ENCODE measurements around the gene PRAC1. TPM values are rescaled to one million over a fixed set of nuclear protein-coding genes. Genes with fewer than 3 reads are reported as not detected.

PRAC1 gene
- total RNA-seq, 4 donors from 2014 or later, result not detected

- TF ChIP-seq, protein P1, sequence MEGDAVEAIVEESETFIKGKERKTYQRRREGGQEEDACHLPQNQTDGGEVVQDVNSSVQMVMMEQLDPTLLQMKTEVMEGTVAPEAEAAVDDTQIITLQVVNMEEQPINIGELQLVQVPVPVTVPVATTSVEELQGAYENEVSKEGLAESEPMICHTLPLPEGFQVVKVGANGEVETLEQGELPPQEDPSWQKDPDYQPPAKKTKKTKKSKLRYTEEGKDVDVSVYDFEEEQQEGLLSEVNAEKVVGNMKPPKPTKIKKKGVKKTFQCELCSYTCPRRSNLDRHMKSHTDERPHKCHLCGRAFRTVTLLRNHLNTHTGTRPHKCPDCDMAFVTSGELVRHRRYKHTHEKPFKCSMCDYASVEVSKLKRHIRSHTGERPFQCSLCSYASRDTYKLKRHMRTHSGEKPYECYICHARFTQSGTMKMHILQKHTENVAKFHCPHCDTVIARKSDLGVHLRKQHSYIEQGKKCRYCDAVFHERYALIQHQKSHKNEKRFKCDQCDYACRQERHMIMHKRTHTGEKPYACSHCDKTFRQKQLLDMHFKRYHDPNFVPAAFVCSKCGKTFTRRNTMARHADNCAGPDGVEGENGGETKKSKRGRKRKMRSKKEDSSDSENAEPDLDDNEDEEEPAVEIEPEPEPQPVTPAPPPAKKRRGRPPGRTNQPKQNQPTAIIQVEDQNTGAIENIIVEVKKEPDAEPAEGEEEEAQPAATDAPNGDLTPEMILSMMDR (IDR thresholded peaks at IDR 0.05), result peak; percentile 70 to 81 (median 72)
- TF ChIP-seq EP300 (IDR thresholded peaks at IDR 0.05), result no peak
- intact Hi-C loops (cut with DNase I), result loop anchor here (1.0 to 5.0 kb wide), 2 partner anchors 67 to 153 kb away; no protein-coding TSS in a partner anchor
- Histone ChIP-seq H3K27me3 (peaks cover 11 to 100% (median 100%) of the 10 kb centered on the region in 4 donors), H3K4me1 (peaks cover 23 to 62% (median 46%) of the 10 kb centered on the region in 4 donors), H3K27ac (replicated peaks in 1 of 4) (no peak overlapping the region), H3K36me3 (no peaks in the 10 kb centered on the region), H3K9me3 (no peaks in the 10 kb centered on the region), H3K4me3 (peak overlapping the region in 2 of 4 donors; percentile 16 to 28)
- WGBS, result 15% methylated on average over 29 of the region's 32 CpGs
- peak; percentile 96 for DNase-seq (ENCODE audit: extremely low spot score)
These were observed 2.1 kb upstream of the PRAC1 start for GRCh38 chr17:48724251-48725003.

GRCh38 chr17:48723423-48724250 lies 1.3 kb upstream of the PRAC1 start:
- DNase-seq (ENCODE audit: extremely low spot score), result no peak
- Histone ChIP-seq H3K27ac (replicated peaks in 1 of 4) (no peak overlapping the region), H3K4me3 (peak overlapping the region in 2 of 4 donors; percentile 5 to 22), H3K27me3 (peaks cover 16 to 100% (median 100%) of the 10 kb centered on the region in 4 donors), H3K4me1 (peaks cover 24 to 62% (median 46%) of the 10 kb centered on the region in 4 donors), H3K9me3 (no peaks in the 10 kb centered on the region), H3K36me3 (no peaks in the 10 kb centered on the region)
- intact Hi-C loops (cut with DNase I), result loop anchor here (1.0 kb wide), 1 partner anchor 68 kb away; no protein-coding TSS in a partner anchor
- WGBS, result 30% methylated on average over 30 of the region's 42 CpGs
- TF ChIP-seq, protein P1 (IDR thresholded peaks at IDR 0.05), result no peak
- TF ChIP-seq EP300 (IDR thresholded peaks at IDR 0.05) (no peak), POLR2A (IDR thresholded peaks at IDR 0.05; ENCODE audit: low read depth) (no peak), POLR2AphosphoS5 (IDR thresholded peaks at IDR 0.05) (no peak)

GRCh38 chr17:48722915-48723422 lies 651 bp upstream of the PRAC1 start, which contains the start of gene PRAC2:
Gene PRAC2 (plus strand): TSS chr17:48723185. CDS start chr17:48724411, 1,226 bp downstream.
- TF ChIP-seq, protein P1 (IDR thresholded peaks at IDR 0.05), result no peak
- no peak for TF ChIP-seq POLR2AphosphoS5 (IDR thresholded peaks at IDR 0.05)
- TF ChIP-seq EP300 (IDR thresholded peaks at IDR 0.05), result no peak
- no peak for TF ChIP-seq POLR2A (IDR thresholded peaks at IDR 0.05; ENCODE audit: low read depth)
- Histone ChIP-seq H3K27ac (replicated peaks in 1 of 4) (no peak within 1 kb of the TSS), H3K27me3 (peaks cover 16 to 100% (median 100%) of the 10 kb centered on the region in 4 donors), H3K36me3 (no peaks in the 10 kb centered on the region), H3K4me3 (peak within 1 kb of the TSS in 2 of 4 donors; percentile 5 to 12), H3K4me1 (peaks cover 26 to 60% (median 43%) of the 10 kb centered on the region in 4 donors), H3K9me3 (no peaks in the 10 kb centered on the region)
- DNase-seq (ENCODE audit: extremely low spot score), result no peak
- 8% methylated on average over 21 of the region's 21 CpGs for WGBS
- intact Hi-C loops (cut with DNase I), result no loop called here

DNA sequence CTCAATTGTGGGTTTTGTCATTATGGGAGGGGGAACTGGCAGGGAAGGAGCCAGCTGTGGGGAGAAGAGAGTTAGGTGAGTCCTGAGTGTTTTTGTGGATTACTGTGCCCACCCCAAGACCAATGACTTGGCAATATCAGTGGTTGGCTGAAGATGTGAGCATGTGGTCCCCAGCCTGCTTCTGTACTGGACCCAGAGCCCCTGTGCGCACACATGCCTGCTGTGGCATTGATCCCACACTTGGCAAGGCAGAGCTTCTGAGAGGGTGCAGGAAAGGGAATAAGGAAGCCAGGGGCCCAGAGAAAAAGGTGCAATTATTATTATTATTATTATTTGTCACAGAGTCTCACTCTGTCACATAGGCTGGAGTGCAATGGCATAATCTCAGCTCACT lies 1.3 kb downstream of the PRAC1 start:
- Histone ChIP-seq H3K4me1 (peaks cover 26 to 54% (median 43%) of the 10 kb centered on the region in 4 donors), H3K27me3 (peaks cover 16 to 100% (median 97%) of the 10 kb centered on the region in 4 donors), H3K9me3 (no peaks in the 10 kb centered on the region), H3K36me3 (no peaks in the 10 kb centered on the region), H3K4me3 (no peak overlapping the region), H3K27ac (replicated peaks in 1 of 4) (no peak overlapping the region)
- DNase-seq (ENCODE audit: extremely low spot score), result no peak
- TF ChIP-seq EP300 (IDR thresholded peaks at IDR 0.05) (no peak), POLR2AphosphoS5 (IDR thresholded peaks at IDR 0.05) (no peak), POLR2A (IDR thresholded peaks at IDR 0.05; ENCODE audit: low read depth) (no peak)
- TF ChIP-seq, protein P1 (IDR thresholded peaks at IDR 0.05), result no peak
- WGBS, result no CpG with 5 or more reads among the region's 1 CpG
- intact Hi-C loops (cut with DNase I), result no loop called here
